B cell (primary cell): ENCODE results near the gene SLC30A9.

Source experiments
- EZH2 ChIP-seq: IDR thresholded peaks from 2 replicates; pipeline ENCODE4 v1.6.1; 2012; ENCODE audit warnings: borderline replicate concordance, low read depth, mild to moderate bottlenecking, moderate library complexity, low read length; ENCODE audit not compliant: insufficient read depth, poor library complexity, severe bottlenecking
- TF ChIP-seq, protein P1 (sequence below): fragments of 200-600 bp; IDR thresholded peaks from one replicate; pipeline ENCODE4 v1.8.0; 2022; ENCODE audit warnings: antibody characterized with exemption, mild to moderate bottlenecking

DNA sequence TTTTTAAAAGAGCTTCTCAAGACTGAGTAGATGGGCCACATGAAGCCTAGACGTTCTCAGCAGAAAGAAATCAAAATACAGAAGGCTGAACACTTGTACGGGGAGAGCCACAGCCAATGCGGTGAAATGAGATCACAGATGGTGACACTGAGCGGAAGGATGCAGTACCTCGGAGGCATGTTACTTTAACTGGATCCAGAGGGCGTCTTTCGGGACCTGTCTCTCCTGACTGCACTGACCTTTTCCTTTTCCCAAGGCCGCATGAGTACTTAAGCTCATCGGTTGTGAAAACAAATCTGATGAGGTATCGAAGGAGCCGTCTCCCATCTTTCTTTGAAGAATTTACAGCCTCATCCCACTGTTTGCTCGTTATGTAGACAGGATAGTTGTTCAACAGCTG, 129.6 kb downstream of the SLC30A9 start:
- TF ChIP-seq EZH2, result no peak
- TF ChIP-seq, protein P1, sequence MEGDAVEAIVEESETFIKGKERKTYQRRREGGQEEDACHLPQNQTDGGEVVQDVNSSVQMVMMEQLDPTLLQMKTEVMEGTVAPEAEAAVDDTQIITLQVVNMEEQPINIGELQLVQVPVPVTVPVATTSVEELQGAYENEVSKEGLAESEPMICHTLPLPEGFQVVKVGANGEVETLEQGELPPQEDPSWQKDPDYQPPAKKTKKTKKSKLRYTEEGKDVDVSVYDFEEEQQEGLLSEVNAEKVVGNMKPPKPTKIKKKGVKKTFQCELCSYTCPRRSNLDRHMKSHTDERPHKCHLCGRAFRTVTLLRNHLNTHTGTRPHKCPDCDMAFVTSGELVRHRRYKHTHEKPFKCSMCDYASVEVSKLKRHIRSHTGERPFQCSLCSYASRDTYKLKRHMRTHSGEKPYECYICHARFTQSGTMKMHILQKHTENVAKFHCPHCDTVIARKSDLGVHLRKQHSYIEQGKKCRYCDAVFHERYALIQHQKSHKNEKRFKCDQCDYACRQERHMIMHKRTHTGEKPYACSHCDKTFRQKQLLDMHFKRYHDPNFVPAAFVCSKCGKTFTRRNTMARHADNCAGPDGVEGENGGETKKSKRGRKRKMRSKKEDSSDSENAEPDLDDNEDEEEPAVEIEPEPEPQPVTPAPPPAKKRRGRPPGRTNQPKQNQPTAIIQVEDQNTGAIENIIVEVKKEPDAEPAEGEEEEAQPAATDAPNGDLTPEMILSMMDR, result no peak
